Cardiac muscle cell (in vitro differentiated cells and primary cell): ENCODE data around the gene CAPN5. TPM values are rescaled to one million over a fixed set of nuclear protein-coding genes. Genes with fewer than 3 reads are reported as not detected.

ENCODE experiments used
- DNase-seq, 2 donors: peaks; one replicate each; pipeline versions ENCODE4 v3.0.0 to v3.0.0-alpha.2; 2010 to 2017; ENCODE audit warnings: low read depth in 1 of 2, low spot score in 1 of 2
- H3K27ac ChIP-seq: fragments of 200-600 bp; sonication (generic); 2 replicates; pipeline ENCODE4 v1.5.1; 2016
- H3K27me3 ChIP-seq: fragments of 200-600 bp; sonication (generic); 2 replicates; pipeline ENCODE4 v1.6.0; 2016; ENCODE audit warnings: control low read depth
- H3K36me3 ChIP-seq: fragments of 200-600 bp; sonication (generic); 2 replicates; pipeline ENCODE4 v1.5.1; 2016; ENCODE audit warnings: control low read depth
- H3K4me1 ChIP-seq: fragments of 200-600 bp; sonication (generic); 2 replicates; pipeline ENCODE4 v1.8.1; 2017; ENCODE audit warnings: low read depth, mild to moderate bottlenecking, mixed run types
- H3K4me3 ChIP-seq: fragments of 200-600 bp; sonication (generic); 2 replicates; pipeline ENCODE4 v1.5.1; 2016; ENCODE audit warnings: mild to moderate bottlenecking
- H3K9me3 ChIP-seq: fragments of 200-600 bp; sonication (generic); 2 replicates; pipeline ENCODE4 v1.5.1; 2017; ENCODE audit warnings: low read depth, mild to moderate bottlenecking, control low read depth
- CTCF ChIP-seq: IDR thresholded peaks from 2 replicates; pipeline ENCODE4 v1.5.1; 2012; ENCODE audit warnings: low read depth, mild to moderate bottlenecking, low read length
- polyA plus RNA-seq: library from polyadenylated mRNA; unstranded; fragments of >200 nt; fragmentation: Nextera tagmentation; extraction: Ambion mirVana; gene quantifications from 2 replicates; pipeline ENCODE4 v1.2.1, GENCODE V29; 2016
- total RNA-seq: library from RNA; depleted of rRNA; stranded (reverse); fragments of >200 nt; gene quantifications from 2 replicates; pipeline ENCODE4 v1.2.3, GENCODE V29; 2016

The CAPN5 gene
- total and polyA plus RNA-seq, 2 experiments from 2014 or later: 9.8 to 10.0 TPM

- H3K27me3 ChIP-seq: no peaks in the 10 kb centered on the region
- H3K9me3 ChIP-seq: no peaks in the 10 kb centered on the region
- DNase-seq: no peak
- no peaks in the 10 kb centered on the region for H3K36me3 ChIP-seq
- no peak overlapping the region for H3K27ac ChIP-seq
- no peak overlapping the region for H3K4me3 ChIP-seq
- TF ChIP-seq CTCF: no peak
- H3K4me1 ChIP-seq: no peaks in the 10 kb centered on the region
Measured at GRCh38 chr11:77026743-77027142, 40.0 kb upstream of the CAPN5 start.

GRCh38 chr11:77027275-77027674 lies 39.5 kb upstream of the CAPN5 start:
- Histone ChIP-seq H3K4me3 (no peak overlapping the region), H3K27ac (no peak overlapping the region), H3K27me3 (no peaks in the 10 kb centered on the region), H3K4me1 (no peaks in the 10 kb centered on the region), H3K36me3 (no peaks in the 10 kb centered on the region), H3K9me3 (no peaks in the 10 kb centered on the region)
- TF ChIP-seq CTCF: no peak
- no peak for DNase-seq

GRCh38 chr11:77029829-77030228 lies 36.9 kb upstream of the CAPN5 start:
- DNase-seq: no peak
- TF ChIP-seq CTCF: no peak
- no peak overlapping the region for H3K27ac ChIP-seq
- no peak overlapping the region for H3K4me3 ChIP-seq
- H3K4me1 ChIP-seq: no peaks in the 10 kb centered on the region
- no peaks in the 10 kb centered on the region for H3K9me3 ChIP-seq
- H3K27me3 ChIP-seq: no peaks in the 10 kb centered on the region
- no peaks in the 10 kb centered on the region for H3K36me3 ChIP-seq

DNA sequence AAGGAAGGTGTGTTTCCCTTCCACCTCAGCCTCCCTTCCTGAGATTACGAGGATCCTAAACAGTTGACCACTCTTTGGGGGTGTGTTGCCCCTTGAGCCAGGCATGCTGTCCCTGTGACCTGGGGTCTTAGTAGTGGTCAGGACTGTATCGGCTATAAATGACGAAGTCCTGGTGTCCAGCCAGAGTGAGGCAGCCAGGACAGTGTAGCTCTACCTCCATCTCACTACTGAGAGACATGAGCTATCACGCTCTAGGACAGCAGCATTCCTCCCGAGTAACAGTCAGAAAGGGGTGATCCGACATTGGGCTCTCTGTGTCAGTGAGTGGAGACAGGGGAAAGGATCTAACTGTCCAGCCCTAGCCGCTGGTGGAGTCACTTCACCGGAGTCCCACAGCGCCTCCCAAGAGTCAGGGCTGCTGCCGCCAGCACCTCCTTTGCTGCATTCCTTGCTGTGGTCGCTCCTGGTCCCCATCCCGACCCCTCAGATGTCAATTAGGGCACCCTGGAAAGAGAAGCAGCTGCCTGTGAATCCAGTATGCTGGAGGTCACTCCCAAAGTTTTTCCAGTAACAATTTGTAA lies 35.8 kb upstream of the CAPN5 start:
- no peak for TF ChIP-seq CTCF
- Histone ChIP-seq H3K4me1 (no peaks in the 10 kb centered on the region), H3K36me3 (no peaks in the 10 kb centered on the region), H3K9me3 (no peaks in the 10 kb centered on the region), H3K4me3 (no peak overlapping the region), H3K27ac (no peak overlapping the region), H3K27me3 (no peaks in the 10 kb centered on the region)
- no peak for DNase-seq

DNA sequence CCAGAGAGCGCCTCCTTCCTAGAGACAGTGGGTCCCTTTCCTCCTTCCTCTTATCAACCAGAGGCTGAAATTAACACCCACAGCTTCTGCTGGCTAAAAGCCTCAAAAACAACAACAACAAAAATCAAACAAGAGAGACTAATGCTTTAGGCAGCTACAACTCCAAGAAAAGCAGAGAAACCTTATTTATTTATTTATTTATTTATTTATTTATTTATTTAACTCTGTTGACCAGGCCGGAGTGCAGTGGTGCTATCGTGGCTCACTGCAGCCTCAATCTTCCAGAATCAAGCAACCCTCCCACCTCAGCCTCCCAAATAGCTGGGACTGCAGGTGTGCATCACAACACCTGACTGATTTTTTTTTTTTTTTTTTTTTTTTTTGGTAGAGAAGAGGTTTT lies 35.2 kb upstream of the CAPN5 start:
- no peak overlapping the region for H3K27ac ChIP-seq
- no peak overlapping the region for H3K4me3 ChIP-seq
- no peak for TF ChIP-seq CTCF
- no peaks in the 10 kb centered on the region for H3K4me1 ChIP-seq
- no peak for DNase-seq
- H3K36me3 ChIP-seq: no peaks in the 10 kb centered on the region
- H3K27me3 ChIP-seq: no peaks in the 10 kb centered on the region
- H3K9me3 ChIP-seq: no peaks in the 10 kb centered on the region

- no peaks in the 10 kb centered on the region for H3K4me1 ChIP-seq
- peaks cover 17% of the 10 kb centered on the region for H3K27me3 ChIP-seq
- no peak overlapping the region for H3K27ac ChIP-seq
- no peak overlapping the region for H3K4me3 ChIP-seq
- no peak for DNase-seq
- H3K36me3 ChIP-seq: no peaks in the 10 kb centered on the region
- no peaks in the 10 kb centered on the region for H3K9me3 ChIP-seq
- no peak for TF ChIP-seq CTCF
Measured at GRCh38 chr11:77035039-77035438, 31.7 kb upstream of the CAPN5 start.
